Suprapubic skin (tissue), 4 donors: ENCODE measurements around the gene CCDC201.

ENCODE experiments used
- EP300 ChIP-seq: sonication (generic); formaldehyde crosslinking; IDR thresholded peaks from one replicate; pipeline ENCODE4 v1.6.1; 2017; ENCODE audit warnings: antibody characterized with exemption
- POLR2AphosphoS5 ChIP-seq, 3 donors: sonication (generic); formaldehyde crosslinking; IDR thresholded peaks; one replicate each; pipeline ENCODE4 v1.6.1; 2017; ENCODE audit warnings: antibody characterized with exemption in 3 of 3

- TF ChIP-seq POLR2AphosphoS5 (IDR thresholded peaks at IDR 0.05), result no peak
- no peak for TF ChIP-seq EP300
These were observed 1.7 kb upstream of the CCDC201 start for GRCh38 chr7:45874408-45875131.
